Coronary artery (tissue), 2 donors: ENCODE results near the gene SOX11.

ENCODE experiments used
- DNase-seq: peaks from one replicate; pipeline ENCODE4 v3.0.0-alpha.2; 2017; ENCODE audit warnings: low spot score
- H3K27ac ChIP-seq, 2 donors: fragments of 200-600 bp; sonication (generic); one replicate each; pipeline ENCODE4 v1.5.1; 2016 to 2019
- H3K4me3 ChIP-seq: fragments of 200-600 bp; sonication (generic); 2 replicates; pipeline ENCODE4 v1.5.1; 2016; ENCODE audit warnings: mild to moderate bottlenecking, moderate library complexity
- TF ChIP-seq, protein P1 (sequence below): fragments of 200-600 bp; sonication (generic); IDR thresholded peaks from one replicate; pipeline ENCODE4 v1.5.1; 2019; ENCODE audit warnings: antibody characterized with exemption

SOX11 gene

DNA sequence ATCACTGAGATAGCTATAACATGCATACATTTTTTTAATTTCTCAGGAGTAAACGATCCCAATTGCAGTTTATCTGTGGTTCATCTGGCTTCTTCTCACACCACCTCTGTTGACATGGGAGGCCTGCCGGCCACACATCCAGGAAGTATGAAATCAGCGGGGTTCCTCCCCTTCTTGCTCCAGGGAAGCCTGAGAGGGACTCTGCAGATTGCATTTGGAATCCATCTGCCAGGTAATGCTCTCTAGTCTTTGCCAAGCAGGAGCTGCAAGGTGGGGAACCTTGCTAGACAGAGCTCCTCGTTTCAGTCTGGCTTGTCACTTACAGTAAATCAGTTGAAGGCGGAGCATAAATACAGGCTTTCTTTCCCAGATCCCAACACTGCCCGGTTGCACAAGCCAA is 49.9 kb downstream of the SOX11 start:
- TF ChIP-seq, protein P1, sequence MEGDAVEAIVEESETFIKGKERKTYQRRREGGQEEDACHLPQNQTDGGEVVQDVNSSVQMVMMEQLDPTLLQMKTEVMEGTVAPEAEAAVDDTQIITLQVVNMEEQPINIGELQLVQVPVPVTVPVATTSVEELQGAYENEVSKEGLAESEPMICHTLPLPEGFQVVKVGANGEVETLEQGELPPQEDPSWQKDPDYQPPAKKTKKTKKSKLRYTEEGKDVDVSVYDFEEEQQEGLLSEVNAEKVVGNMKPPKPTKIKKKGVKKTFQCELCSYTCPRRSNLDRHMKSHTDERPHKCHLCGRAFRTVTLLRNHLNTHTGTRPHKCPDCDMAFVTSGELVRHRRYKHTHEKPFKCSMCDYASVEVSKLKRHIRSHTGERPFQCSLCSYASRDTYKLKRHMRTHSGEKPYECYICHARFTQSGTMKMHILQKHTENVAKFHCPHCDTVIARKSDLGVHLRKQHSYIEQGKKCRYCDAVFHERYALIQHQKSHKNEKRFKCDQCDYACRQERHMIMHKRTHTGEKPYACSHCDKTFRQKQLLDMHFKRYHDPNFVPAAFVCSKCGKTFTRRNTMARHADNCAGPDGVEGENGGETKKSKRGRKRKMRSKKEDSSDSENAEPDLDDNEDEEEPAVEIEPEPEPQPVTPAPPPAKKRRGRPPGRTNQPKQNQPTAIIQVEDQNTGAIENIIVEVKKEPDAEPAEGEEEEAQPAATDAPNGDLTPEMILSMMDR, result no peak
- no peak for DNase-seq
- Histone ChIP-seq H3K27ac (no peak overlapping the region), H3K4me3 (no peak overlapping the region)

DNA sequence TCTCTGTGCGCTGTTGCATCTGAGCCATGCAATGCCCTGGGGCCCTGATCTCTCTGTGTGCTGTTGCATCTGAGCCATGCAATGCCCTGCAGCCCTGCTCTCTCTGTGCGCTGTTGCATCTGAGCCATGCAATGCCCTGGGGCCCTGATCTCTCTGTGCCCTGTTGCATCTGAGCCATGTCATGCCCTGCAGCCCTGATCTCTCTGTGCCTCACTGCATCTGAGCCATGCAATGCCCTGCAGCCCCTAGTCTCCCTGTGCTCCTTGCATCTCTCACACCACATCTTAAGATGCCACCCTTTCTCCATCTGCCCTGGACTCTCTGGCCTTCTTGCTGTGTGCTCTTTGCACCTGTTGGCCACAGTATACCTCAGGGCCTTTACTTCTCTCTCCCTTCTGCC is 56.2 kb downstream of the SOX11 start:
- TF ChIP-seq, protein P1, result no peak
- no peak for DNase-seq

DNA sequence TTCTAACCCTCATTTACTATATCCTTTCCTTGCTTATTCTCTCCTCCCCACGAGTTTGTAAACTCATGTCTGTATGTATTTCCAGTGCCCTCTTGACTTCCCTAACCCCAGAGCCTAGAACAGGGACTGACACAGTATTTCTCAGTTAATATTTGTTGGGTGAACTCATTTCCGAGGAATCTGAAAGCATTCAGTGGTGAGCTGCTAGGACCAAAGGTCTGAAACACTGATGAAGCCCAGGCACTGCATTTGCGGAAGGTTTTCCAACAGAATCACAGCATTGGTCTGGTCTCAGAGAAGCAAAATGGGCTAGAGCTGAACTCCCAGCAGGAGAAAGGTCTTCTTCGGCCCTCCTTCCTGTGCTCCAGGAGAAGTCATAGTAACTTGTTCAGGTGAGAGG is 56.8 kb downstream of the SOX11 start:
- Histone ChIP-seq H3K27ac (no peak overlapping the region), H3K4me3 (no peak overlapping the region)
- no peak for DNase-seq
- TF ChIP-seq, protein P1, result no peak

More for the DNA sequence above, 56.2 kb downstream of the SOX11 start:
- Histone ChIP-seq H3K4me3 (no peak overlapping the region), H3K27ac (no peak overlapping the region)

DNA sequence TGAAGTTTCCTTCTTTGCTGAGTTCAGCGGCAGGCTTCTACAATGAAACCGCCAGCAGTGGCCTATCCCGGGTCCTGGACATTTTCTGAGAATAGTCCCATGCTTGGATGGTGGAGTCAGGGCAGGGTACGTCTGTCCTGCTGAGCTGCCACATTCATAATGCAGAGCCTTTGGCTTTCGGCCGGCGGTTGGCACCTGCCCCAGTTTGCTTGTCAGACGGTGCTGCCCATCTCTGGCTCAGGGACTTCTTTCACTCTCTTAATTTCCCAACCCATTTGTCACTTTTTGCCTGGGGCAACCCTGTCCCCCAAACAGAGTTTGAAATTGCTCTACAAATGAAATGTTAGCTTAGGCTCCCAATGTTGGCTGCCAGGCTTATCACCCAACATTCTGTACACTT is 57.2 kb downstream of the SOX11 start:
- H3K27ac ChIP-seq, result no peak overlapping the region
- no peak for DNase-seq
- no peak overlapping the region for H3K4me3 ChIP-seq
- TF ChIP-seq, protein P1, result no peak
